HEK293 (cell line): ENCODE measurements around the gene VDR.

Experiments used
- HOXA7 ChIP-seq: sonication (generic); formaldehyde crosslinking; IDR thresholded peaks from 2 replicates; pipeline ENCODE4 v1.8.1; 2022; ENCODE audit warnings: missing genetic modification reagents, borderline replicate concordance
- KLF7 ChIP-seq: fragments of 450-650 bp; formaldehyde crosslinking; IDR thresholded peaks from 2 replicates; pipeline ENCODE4 v1.5.1; 2016; ENCODE audit warnings: missing biosample characterization, missing genetic modification characterization, borderline replicate concordance
- ZNF140 ChIP-seq: fragments of 450-650 bp; formaldehyde crosslinking; IDR thresholded peaks from 2 replicates; pipeline ENCODE4 v1.5.1; 2016; ENCODE audit warnings: missing biosample characterization, missing genetic modification characterization
- ZNF239 ChIP-seq: fragments of 450-650 bp; formaldehyde crosslinking; IDR thresholded peaks from 2 replicates; pipeline ENCODE4 v1.5.1; 2016; ENCODE audit warnings: missing biosample characterization, missing genetic modification characterization
- ZNF433 ChIP-seq: fragments of 450-650 bp; formaldehyde crosslinking; IDR thresholded peaks from 2 replicates; pipeline ENCODE4 v1.5.1; 2016; ENCODE audit warnings: missing biosample characterization, missing genetic modification characterization, low read depth
- ZNF530 ChIP-seq: fragments of 450-650 bp; formaldehyde crosslinking; IDR thresholded peaks from 2 replicates; pipeline ENCODE4 v1.5.1; 2016; ENCODE audit warnings: low read depth, missing biosample characterization, missing genetic modification characterization
- ZNF777 ChIP-seq: fragments of 450-650 bp; formaldehyde crosslinking; IDR thresholded peaks from 2 replicates; pipeline ENCODE4 v1.5.1; 2017; ENCODE audit warnings: missing biosample characterization, missing genetic modification characterization, borderline replicate concordance
- TF ChIP-seq, protein P1 (sequence below): fragments of 450-650 bp; formaldehyde crosslinking; IDR thresholded peaks from 2 replicates; pipeline ENCODE4 v1.5.1; 2016; ENCODE audit warnings: missing biosample characterization, missing genetic modification characterization
- TF ChIP-seq, protein P2 (sequence below): sonication (generic); formaldehyde crosslinking; IDR thresholded peaks from 2 replicates; pipeline ENCODE4 v1.8.1; 2022; ENCODE audit warnings: mild to moderate bottlenecking, moderate library complexity, missing genetic modification reagents

DNA sequence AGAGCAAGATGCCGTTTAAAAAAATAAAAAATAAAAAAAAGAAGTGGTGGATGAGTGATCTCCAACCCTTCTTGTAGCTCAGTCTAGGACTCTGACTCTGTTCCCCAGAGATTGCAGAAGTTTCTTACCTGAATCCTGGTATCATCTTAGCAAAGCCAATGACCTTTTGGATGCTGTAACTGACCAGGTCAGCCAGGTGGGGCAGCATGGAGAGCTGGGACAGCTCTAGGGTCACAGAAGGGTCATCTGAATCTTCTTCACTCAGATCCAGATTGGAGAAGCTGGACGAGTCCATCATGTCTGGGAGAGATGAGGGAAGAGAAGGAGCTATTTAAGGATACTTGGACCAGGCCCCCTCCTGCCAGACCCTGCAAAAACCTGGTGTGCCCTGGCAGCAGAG lies 49.3 kb downstream of the VDR start:
- TF ChIP-seq, protein P1, sequence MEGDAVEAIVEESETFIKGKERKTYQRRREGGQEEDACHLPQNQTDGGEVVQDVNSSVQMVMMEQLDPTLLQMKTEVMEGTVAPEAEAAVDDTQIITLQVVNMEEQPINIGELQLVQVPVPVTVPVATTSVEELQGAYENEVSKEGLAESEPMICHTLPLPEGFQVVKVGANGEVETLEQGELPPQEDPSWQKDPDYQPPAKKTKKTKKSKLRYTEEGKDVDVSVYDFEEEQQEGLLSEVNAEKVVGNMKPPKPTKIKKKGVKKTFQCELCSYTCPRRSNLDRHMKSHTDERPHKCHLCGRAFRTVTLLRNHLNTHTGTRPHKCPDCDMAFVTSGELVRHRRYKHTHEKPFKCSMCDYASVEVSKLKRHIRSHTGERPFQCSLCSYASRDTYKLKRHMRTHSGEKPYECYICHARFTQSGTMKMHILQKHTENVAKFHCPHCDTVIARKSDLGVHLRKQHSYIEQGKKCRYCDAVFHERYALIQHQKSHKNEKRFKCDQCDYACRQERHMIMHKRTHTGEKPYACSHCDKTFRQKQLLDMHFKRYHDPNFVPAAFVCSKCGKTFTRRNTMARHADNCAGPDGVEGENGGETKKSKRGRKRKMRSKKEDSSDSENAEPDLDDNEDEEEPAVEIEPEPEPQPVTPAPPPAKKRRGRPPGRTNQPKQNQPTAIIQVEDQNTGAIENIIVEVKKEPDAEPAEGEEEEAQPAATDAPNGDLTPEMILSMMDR (tag by site-specific recombination), result no peak
- no peak for TF ChIP-seq ZNF530 (tag by site-specific recombination)
- no peak for TF ChIP-seq ZNF239
- no peak for TF ChIP-seq ZNF140 (tag by site-specific recombination)
- TF ChIP-seq ZNF433 (tag by site-specific recombination), result no peak
- TF ChIP-seq KLF7 (tag by site-specific recombination), result no peak
- TF ChIP-seq HOXA7 (CRISPR knock-in tag), result no peak
- TF ChIP-seq, protein P2, sequence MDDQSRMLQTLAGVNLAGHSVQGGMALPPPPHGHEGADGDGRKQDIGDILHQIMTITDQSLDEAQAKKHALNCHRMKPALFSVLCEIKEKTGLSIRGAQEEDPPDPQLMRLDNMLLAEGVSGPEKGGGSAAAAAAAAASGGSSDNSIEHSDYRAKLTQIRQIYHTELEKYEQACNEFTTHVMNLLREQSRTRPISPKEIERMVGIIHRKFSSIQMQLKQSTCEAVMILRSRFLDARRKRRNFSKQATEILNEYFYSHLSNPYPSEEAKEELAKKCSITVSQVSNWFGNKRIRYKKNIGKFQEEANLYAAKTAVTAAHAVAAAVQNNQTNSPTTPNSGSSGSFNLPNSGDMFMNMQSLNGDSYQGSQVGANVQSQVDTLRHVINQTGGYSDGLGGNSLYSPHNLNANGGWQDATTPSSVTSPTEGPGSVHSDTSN (CRISPR knock-in tag), result no peak
- TF ChIP-seq ZNF777, result no peak
